Measurements from ENCODE around the gene WASF3.

Gene WASF3, protein sequence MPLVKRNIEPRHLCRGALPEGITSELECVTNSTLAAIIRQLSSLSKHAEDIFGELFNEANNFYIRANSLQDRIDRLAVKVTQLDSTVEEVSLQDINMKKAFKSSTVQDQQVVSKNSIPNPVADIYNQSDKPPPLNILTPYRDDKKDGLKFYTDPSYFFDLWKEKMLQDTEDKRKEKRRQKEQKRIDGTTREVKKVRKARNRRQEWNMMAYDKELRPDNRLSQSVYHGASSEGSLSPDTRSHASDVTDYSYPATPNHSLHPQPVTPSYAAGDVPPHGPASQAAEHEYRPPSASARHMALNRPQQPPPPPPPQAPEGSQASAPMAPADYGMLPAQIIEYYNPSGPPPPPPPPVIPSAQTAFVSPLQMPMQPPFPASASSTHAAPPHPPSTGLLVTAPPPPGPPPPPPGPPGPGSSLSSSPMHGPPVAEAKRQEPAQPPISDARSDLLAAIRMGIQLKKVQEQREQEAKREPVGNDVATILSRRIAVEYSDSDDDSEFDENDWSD

DNA sequence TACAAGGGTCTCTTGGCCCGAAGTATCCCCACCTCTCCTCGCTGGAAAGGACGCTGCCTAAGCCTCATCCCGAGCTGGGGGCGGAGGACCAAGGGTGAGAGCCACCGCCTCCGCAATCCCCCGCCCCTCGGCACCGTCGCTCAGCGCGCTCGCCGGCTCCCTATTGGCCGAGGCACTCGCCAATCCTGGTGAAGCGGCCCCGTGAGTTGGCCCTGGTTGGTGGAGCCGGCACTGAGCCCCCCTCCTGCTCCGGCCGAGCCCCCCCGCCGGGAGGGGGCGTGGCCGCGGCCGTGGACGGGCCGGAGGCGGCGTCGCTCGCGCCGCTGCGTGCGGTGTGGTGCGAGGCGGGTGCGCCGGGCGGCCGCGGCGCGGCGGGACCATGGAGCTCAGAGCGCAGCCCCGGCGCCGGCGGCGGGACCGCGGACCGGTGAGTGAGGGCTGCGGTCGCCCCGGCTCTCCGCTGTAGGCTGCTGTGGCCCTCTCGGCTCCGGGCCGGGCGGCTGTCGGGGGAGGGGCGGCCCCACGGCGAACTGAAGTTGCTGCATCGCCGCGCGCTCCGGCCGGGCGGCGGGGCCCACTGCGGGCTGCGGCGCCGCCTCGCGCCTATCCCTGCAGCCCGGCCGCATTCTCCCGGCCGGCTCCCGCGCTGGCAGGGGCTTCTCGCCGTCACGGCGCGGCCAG, at the start of gene WASF3:
Gene WASF3, plus strand, starts transcription at position 291 of the 681 bp plus-strand sequence. CDS start 84,588 bp downstream, outside the sequence.
- in situ Hi-C loops (cut with HindIII; ENCODE audit: low sequenced_read_pairs) = no loop called here
- TF ChIP-seq, protein P1, sequence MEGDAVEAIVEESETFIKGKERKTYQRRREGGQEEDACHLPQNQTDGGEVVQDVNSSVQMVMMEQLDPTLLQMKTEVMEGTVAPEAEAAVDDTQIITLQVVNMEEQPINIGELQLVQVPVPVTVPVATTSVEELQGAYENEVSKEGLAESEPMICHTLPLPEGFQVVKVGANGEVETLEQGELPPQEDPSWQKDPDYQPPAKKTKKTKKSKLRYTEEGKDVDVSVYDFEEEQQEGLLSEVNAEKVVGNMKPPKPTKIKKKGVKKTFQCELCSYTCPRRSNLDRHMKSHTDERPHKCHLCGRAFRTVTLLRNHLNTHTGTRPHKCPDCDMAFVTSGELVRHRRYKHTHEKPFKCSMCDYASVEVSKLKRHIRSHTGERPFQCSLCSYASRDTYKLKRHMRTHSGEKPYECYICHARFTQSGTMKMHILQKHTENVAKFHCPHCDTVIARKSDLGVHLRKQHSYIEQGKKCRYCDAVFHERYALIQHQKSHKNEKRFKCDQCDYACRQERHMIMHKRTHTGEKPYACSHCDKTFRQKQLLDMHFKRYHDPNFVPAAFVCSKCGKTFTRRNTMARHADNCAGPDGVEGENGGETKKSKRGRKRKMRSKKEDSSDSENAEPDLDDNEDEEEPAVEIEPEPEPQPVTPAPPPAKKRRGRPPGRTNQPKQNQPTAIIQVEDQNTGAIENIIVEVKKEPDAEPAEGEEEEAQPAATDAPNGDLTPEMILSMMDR (IDR thresholded peaks at IDR 0.05; ENCODE audit: low read depth, low read length) = no peak
- peak within 1 kb of the TSS; percentile 53 for H3K4me3 ChIP-seq (ENCODE audit: low read depth, low read length)

DNA sequence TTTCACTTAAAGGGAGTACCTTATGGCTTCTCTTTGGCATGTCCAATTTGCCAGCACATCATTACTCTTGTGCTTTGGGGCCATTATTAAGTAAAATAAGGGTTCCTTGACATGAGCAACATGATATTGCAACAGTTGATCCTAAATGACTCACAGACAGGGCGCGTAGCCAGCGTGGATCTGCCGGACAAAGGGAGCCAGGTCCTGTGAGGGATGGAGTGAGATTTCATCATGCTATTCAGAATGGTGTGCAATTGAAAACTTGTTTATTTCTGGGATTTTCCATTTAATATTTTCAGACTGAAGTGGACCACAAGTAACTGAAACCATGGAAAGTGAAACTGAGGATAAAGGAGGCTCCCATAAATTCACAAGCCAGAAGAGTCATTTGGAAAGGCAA, 48.6 kb upstream of the WASF3 start:
- TF ChIP-seq, protein P1 (IDR thresholded peaks at IDR 0.05; ENCODE audit: low read depth, low read length) = no peak
- DNase-seq (ENCODE audit: low read depth, low spot score) = peak; percentile 62
- H3K4me3 ChIP-seq (ENCODE audit: low read depth, low read length) = no peak overlapping the region
- in situ Hi-C loops (cut with HindIII; ENCODE audit: low sequenced_read_pairs) = no loop called here

More for the DNA sequence above, at the start of gene WASF3:
- peak; percentile 93 for DNase-seq (ENCODE audit: low read depth, low spot score)

DNA sequence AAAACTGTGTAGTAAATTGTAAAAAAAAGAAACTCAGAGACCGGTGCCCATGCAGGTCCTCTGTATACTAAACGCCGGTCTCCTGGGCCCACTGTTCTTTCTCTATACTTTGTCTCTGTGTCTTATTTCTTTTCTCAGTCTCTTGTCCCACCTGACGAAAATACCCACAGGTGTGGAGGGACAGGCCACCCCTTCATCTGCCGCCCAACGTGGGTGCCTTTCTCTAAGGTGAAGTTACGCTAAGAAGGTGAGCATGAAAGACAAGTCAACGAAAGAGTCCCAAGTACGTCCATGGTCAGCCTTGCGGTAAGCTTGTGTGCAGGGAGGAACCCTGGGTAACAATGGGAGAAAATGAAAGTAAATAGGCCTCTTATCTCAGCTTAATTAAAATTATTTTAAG, 48.0 kb upstream of the WASF3 start:
- no peak overlapping the region for H3K4me3 ChIP-seq (ENCODE audit: low read depth, low read length)
- DNase-seq (ENCODE audit: low read depth, low spot score) = no peak
- TF ChIP-seq, protein P1 (IDR thresholded peaks at IDR 0.05; ENCODE audit: low read depth, low read length) = no peak
- in situ Hi-C loops (cut with HindIII; ENCODE audit: low sequenced_read_pairs) = no loop called here

DNA sequence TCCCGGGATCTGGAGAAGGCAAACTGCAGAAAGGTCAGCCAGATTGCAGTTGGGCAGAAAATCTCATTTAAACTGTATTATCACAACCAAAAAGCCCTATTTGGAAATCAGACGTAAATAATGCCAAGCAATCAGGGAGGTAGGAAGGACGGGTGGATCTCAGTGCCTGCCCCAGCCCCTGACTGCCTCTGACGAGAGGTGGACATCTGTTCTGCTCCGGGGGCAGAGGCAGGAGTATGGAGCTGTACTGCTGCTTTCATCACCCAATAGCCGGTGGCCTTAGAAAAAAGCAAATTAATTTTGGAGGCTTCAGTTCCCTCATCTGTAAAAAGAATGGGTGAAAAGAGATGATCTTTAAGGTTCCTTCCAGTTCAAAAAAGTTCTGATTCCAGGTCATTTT, 43.6 kb upstream of the WASF3 start:
- no peak for DNase-seq (ENCODE audit: low read depth, low spot score)
- no peak overlapping the region for H3K4me3 ChIP-seq (ENCODE audit: low read depth, low read length)
- in situ Hi-C loops (cut with HindIII; ENCODE audit: low sequenced_read_pairs) = no loop called here
- TF ChIP-seq, protein P1 (IDR thresholded peaks at IDR 0.05; ENCODE audit: low read depth, low read length) = no peak

DNA sequence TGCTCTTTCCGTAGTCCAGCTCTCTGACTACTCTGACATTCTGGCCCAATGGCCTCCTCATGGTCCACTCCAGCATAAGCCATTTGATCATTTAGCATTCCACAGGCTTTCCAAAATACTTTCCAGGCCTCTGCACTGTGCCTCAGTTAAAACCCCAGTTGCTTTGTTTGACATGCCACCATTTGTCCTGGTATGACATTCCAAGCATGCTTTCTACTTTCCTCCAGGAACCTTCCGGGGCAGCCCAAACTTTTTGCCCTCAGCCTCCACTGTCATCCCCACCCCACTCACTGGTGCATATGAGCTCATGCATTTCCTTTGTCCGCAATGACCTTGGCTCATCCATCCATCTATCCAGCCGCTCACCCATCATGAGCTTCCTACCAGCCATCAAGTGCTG, 41.8 kb upstream of the WASF3 start:
- H3K4me3 ChIP-seq (ENCODE audit: low read depth, low read length) = no peak overlapping the region
- DNase-seq (ENCODE audit: low read depth, low spot score) = no peak
- in situ Hi-C loops (cut with HindIII; ENCODE audit: low sequenced_read_pairs) = no loop called here
- TF ChIP-seq, protein P1 (IDR thresholded peaks at IDR 0.05; ENCODE audit: low read depth, low read length) = no peak

DNA sequence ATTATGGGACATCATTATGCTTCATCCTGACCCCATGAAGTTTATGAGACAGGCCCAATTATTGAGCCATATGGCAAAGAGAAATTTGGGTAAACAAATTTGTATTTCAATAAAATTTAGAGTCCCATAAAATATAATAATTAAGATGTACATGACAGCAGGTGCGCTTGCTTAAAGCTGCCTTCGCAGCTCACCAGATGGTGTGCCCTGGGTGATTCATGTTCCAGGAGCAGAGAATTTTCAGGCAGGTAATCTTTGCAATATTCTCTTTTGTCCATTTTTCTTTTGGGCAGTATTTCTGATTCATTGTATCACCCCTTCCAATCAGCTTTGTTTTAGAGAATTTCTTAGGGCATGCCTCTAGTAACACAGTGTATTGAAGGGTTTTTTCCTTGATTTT, 39.5 kb upstream of the WASF3 start:
- H3K4me3 ChIP-seq (ENCODE audit: low read depth, low read length) = no peak overlapping the region
- TF ChIP-seq, protein P1 (IDR thresholded peaks at IDR 0.05; ENCODE audit: low read depth, low read length) = no peak
- no peak for DNase-seq (ENCODE audit: low read depth, low spot score)
- in situ Hi-C loops (cut with HindIII; ENCODE audit: low sequenced_read_pairs) = no loop called here

Data from astrocyte of the spinal cord (primary cell).